GM23248 (cell line): ENCODE results near the gene LRRFIP1. TPM values are rescaled to one million over a fixed set of nuclear protein-coding genes. Genes with fewer than 3 reads are reported as not detected.
A peak's percentile ranks its signal among the peaks of the same experiment; 100 is the strongest.

Experiments used
- DNase-seq: peaks from one replicate; pipeline ENCODE4 v3.0.0-alpha.2; 2015
- H2AFZ ChIP-seq: fragments of 200-600 bp; sonication (generic); 2 replicates; pipeline ENCODE4 v1.6.1; 2016; ENCODE audit warnings: antibody characterized with exemption
- H3F3A ChIP-seq: fragments of 200-600 bp; sonication (generic); 2 replicates; pipeline ENCODE4 v1.6.1; 2016; ENCODE audit warnings: mild to moderate bottlenecking, antibody characterized with exemption, mixed run types; ENCODE audit not compliant: insufficient read depth
- H3K27ac ChIP-seq: fragments of 200-600 bp; sonication (generic); 2 replicates; pipeline ENCODE4 v1.5.1; 2016; ENCODE audit warnings: mild to moderate bottlenecking
- H3K27me3 ChIP-seq: fragments of 200-600 bp; sonication (generic); replicated peaks from 2 replicates; pipeline ENCODE4 v1.6.1; 2016; ENCODE audit warnings: mild to moderate bottlenecking; ENCODE audit not compliant: insufficient read depth
- H3K36me3 ChIP-seq: fragments of 200-600 bp; sonication (generic); 2 replicates; pipeline ENCODE4 v1.6.1; 2016; ENCODE audit warnings: low read depth, mild to moderate bottlenecking
- H3K4me1 ChIP-seq: fragments of 200-600 bp; sonication (generic); 2 replicates; pipeline ENCODE4 v1.6.1; 2016; ENCODE audit warnings: mild to moderate bottlenecking; ENCODE audit not compliant: insufficient read depth
- H3K4me2 ChIP-seq: fragments of 200-600 bp; sonication (generic); one replicate; pipeline ENCODE4 v1.6.1; 2016; ENCODE audit warnings: mild to moderate bottlenecking; ENCODE audit not compliant: unreplicated experiment
- H3K4me3 ChIP-seq: fragments of 200-600 bp; sonication (generic); 2 replicates; pipeline ENCODE4 v1.5.1; 2016; ENCODE audit warnings: mild to moderate bottlenecking
- H3K79me2 ChIP-seq: fragments of 200-600 bp; sonication (generic); 2 replicates; pipeline ENCODE4 v1.6.1; 2016; ENCODE audit warnings: mild to moderate bottlenecking; ENCODE audit not compliant: insufficient read depth
- H3K9ac ChIP-seq: fragments of 200-600 bp; sonication (generic); 2 replicates; pipeline ENCODE4 v1.6.1; 2016; ENCODE audit warnings: mild to moderate bottlenecking
- H3K9me2 ChIP-seq: fragments of 200-600 bp; sonication (generic); 2 replicates; pipeline ENCODE4 v1.6.1; 2016; ENCODE audit warnings: mixed run types, mild to moderate bottlenecking, moderate library complexity; ENCODE audit not compliant: insufficient read depth
- H3K9me3 ChIP-seq: fragments of 200-600 bp; sonication (generic); one replicate; pipeline ENCODE4 v1.6.1; 2017; ENCODE audit warnings: low read depth
- H4K20me1 ChIP-seq: fragments of 200-600 bp; sonication (generic); 2 replicates; pipeline ENCODE4 v1.6.0; 2016; ENCODE audit not compliant: insufficient read depth
- EZH2 ChIP-seq: fragments of 200-600 bp; sonication (generic); IDR thresholded peaks from 2 replicates; pipeline ENCODE4 v1.6.1; 2018; ENCODE audit warnings: antibody characterized with exemption, mild to moderate bottlenecking; ENCODE audit not compliant: insufficient read depth, poor library complexity, severe bottlenecking
- EZH2phosphoT487 ChIP-seq: fragments of 200-600 bp; sonication (generic); IDR thresholded peaks from 2 replicates; pipeline ENCODE4 v1.6.1; 2018; ENCODE audit warnings: antibody characterized with exemption, moderate library complexity, mild to moderate bottlenecking, low read depth; ENCODE audit not compliant: insufficient read depth
- WGBS, 2 experiments: methylation state at CpG; one replicate each; pipeline ENCODE4 v1.1.6; 2015 to 2017; ENCODE audit warnings: low lambda C conversion rate in 2 of 2, low coverage in 1 of 2; ENCODE audit errors: missing lambda C conversion rate in 2 of 2; 5-methylcytosine and 5-hydroxymethylcytosine counted together
- in situ Hi-C: fragments of 300-500 bp; cut with MboI; formaldehyde crosslinking; loops from 2 replicates; pipeline ENCODE4 v1.15.0; 2020
- polyA plus RNA-seq: library from polyadenylated mRNA; unstranded; fragments of >200 nt; fragmentation: Nextera tagmentation; extraction: Ambion mirVana; gene quantifications from 2 replicates; pipeline ENCODE4 v1.2.1, GENCODE V29; 2016
- total RNA-seq: library from RNA; depleted of rRNA; stranded (reverse); fragments of >200 nt; shearing (Covaris generic); gene quantifications from 2 replicates; pipeline ENCODE4 v1.2.3, GENCODE V29; 2014

Gene LRRFIP1
- total and polyA plus RNA-seq, 2 experiments from 2014 or later: 84.4 to 159 TPM

GRCh38 chr2:237667893-237668292, 40.5 kb downstream of the LRRFIP1 start:
- H3F3A ChIP-seq: peaks cover 13% of the 10 kb centered on the region
- in situ Hi-C loops: no loop called here
- H3K4me3 ChIP-seq: no peak overlapping the region
- H3K79me2 ChIP-seq: peaks cover 15% of the 10 kb centered on the region
- H3K4me1 ChIP-seq: peaks cover 27% of the 10 kb centered on the region
- H3K4me2 ChIP-seq: no peak overlapping the region
- no peak overlapping the region for H2AFZ ChIP-seq
- H3K36me3 ChIP-seq: no peaks in the 10 kb centered on the region
- no peaks in the 10 kb centered on the region for H3K27me3 ChIP-seq
- TF ChIP-seq EZH2phosphoT487: no peak
- no peaks in the 10 kb centered on the region for H4K20me1 ChIP-seq
- no peak overlapping the region for H3K27ac ChIP-seq
- no peak for DNase-seq
- 66 to 78% methylated on average over 6 of the region's 6 CpGs for WGBS, 2 experiments
- no peaks in the 10 kb centered on the region for H3K9me3 ChIP-seq
- H3K9ac ChIP-seq: no peak overlapping the region
- H3K9me2 ChIP-seq: no peaks in the 10 kb centered on the region

- no peaks in the 10 kb centered on the region for H3K27me3 ChIP-seq
- H3F3A ChIP-seq: peaks cover 8% of the 10 kb centered on the region
- WGBS, 2 experiments: 95 to 97% methylated on average over 6 of the region's 6 CpGs
- H3K9me3 ChIP-seq: no peaks in the 10 kb centered on the region
- no peak overlapping the region for H3K9ac ChIP-seq
- in situ Hi-C loops: no loop called here
- TF ChIP-seq EZH2phosphoT487 (no peak), EZH2 (no peak)
- H3K4me3 ChIP-seq: no peak overlapping the region
- no peaks in the 10 kb centered on the region for H4K20me1 ChIP-seq
- H3K36me3 ChIP-seq: no peaks in the 10 kb centered on the region
- H3K4me1 ChIP-seq: peaks cover 26% of the 10 kb centered on the region
- no peak overlapping the region for H3K27ac ChIP-seq
- H3K79me2 ChIP-seq: peaks cover 15% of the 10 kb centered on the region
- H2AFZ ChIP-seq: no peak overlapping the region
- no peak for DNase-seq
- no peak overlapping the region for H3K4me2 ChIP-seq
- no peaks in the 10 kb centered on the region for H3K9me2 ChIP-seq
These were observed 41.1 kb downstream of the LRRFIP1 start for GRCh38 chr2:237668440-237668839.

DNA sequence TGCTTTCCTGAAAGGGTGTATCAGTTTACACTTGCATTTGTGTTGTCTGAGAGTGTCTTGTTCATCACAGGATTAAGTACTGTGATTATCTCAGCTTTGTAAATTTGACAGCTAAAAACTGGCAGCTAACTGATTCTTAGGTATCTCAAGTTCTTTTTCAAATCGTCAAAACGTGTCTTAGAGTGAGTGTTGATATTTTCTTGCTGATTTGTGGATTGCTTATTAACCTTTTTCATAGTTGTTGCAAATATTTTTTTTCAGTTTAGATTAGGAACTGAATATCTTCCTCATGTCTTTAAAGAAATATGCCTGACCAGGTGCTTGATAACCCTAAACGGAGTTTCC, 41.9 kb downstream of the LRRFIP1 start:
- H3F3A ChIP-seq: peaks cover 13% of the 10 kb centered on the region
- H3K27ac ChIP-seq: peak overlapping the region; percentile 92
- H3K79me2 ChIP-seq: peaks cover 15% of the 10 kb centered on the region
- peak overlapping the region; percentile 63 for H3K4me2 ChIP-seq
- peaks cover 31% of the 10 kb centered on the region for H3K4me1 ChIP-seq
- peak; percentile 20 for DNase-seq
- no peaks in the 10 kb centered on the region for H4K20me1 ChIP-seq
- H3K9me3 ChIP-seq: no peaks in the 10 kb centered on the region
- TF ChIP-seq EZH2phosphoT487 (no peak), EZH2 (no peak)
- H3K27me3 ChIP-seq: no peaks in the 10 kb centered on the region
- peak overlapping the region; percentile 25 for H2AFZ ChIP-seq
- peak overlapping the region; percentile 82 for H3K9ac ChIP-seq
- H3K4me3 ChIP-seq: peak overlapping the region; percentile 47
- H3K36me3 ChIP-seq: no peaks in the 10 kb centered on the region
- in situ Hi-C loops: no loop called here
- H3K9me2 ChIP-seq: no peaks in the 10 kb centered on the region
- WGBS, 2 experiments: 2 to 3% methylated on average over 3 of the region's 3 CpGs

- no peaks in the 10 kb centered on the region for H3K9me3 ChIP-seq
- H2AFZ ChIP-seq: peak overlapping the region; percentile 25
- H3K4me2 ChIP-seq: peak overlapping the region; percentile 70
- peaks cover 15% of the 10 kb centered on the region for H3K79me2 ChIP-seq
- H3K27me3 ChIP-seq: no peaks in the 10 kb centered on the region
- H3K4me1 ChIP-seq: peaks cover 37% of the 10 kb centered on the region
- peak overlapping the region; percentile 47 for H3K4me3 ChIP-seq
- H3F3A ChIP-seq: peaks cover 18% of the 10 kb centered on the region
- peak overlapping the region; percentile 92 for H3K27ac ChIP-seq
- no peaks in the 10 kb centered on the region for H3K9me2 ChIP-seq
- H3K36me3 ChIP-seq: no peaks in the 10 kb centered on the region
- TF ChIP-seq EZH2phosphoT487 (no peak), EZH2 (no peak)
- DNase-seq: peak; percentile 99
- in situ Hi-C loops: loop anchor here (10.0 kb wide), 1 partner anchor 75 kb away; no protein-coding TSS in a partner anchor
- H4K20me1 ChIP-seq: no peaks in the 10 kb centered on the region
- 1 to 2% methylated on average over 21 of the region's 21 CpGs for WGBS, 2 experiments
- H3K9ac ChIP-seq: peak overlapping the region; percentile 82
These were observed 42.4 kb downstream of the LRRFIP1 start for GRCh38 chr2:237669628-237670392.
